ENCODE data around the gene EGFL7. TPM values are rescaled to one million over a fixed set of nuclear protein-coding genes. Genes with fewer than 3 reads are reported as not detected.
"Not testable (repeated sequence)": the region's sequence is repeated elsewhere in the genome, so short reads cannot be mapped to it uniquely, and the experiment has no call there.

Gene EGFL7
- total and polyA plus RNA-seq, 2 of the 13 experiments (the other 11 are each of a cell fraction or from before 2014, with no cell fraction given): 0.20 to 5.1 TPM

DNA sequence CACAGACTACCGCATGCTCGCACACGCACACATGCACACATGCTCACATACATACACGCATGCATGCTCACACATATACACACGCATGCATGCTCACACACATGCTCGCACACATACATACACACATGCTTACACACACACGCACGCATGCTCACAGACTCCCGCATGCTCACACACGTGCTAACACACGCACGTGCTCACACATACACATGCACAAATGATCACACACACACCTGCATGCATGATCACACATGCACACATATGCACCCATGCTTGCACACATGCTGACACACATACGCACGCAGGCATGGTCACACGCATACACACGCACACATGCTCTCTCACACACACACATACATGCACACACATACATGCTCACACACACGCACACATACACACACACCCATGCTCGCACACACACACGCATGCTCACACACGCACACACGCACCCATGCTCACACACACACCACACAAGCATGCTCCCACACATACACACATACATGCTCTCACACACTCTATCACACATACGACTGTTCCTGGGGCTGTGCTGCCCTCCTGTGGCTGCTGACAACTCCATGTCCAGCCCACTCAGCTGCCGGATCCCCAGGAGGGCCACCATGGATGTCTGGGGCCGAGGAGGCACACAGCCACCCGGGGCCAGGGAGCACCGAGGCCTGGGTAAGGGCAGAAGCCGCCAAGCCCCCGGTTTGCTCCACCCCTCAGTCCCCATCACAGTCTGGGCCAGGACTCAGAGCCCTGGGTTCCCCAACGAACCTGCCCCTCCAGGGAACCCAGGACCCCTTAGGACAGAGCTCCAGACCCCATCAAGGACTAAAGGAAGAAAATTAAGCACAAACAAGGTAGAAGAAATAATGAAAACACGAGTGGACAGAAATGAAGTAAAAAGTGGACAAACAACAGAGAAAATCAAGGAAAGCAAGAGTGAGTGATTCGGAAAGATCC is 31.4 kb upstream of the EGFL7 start (continued):
- TF ChIP-seq, protein P1, sequence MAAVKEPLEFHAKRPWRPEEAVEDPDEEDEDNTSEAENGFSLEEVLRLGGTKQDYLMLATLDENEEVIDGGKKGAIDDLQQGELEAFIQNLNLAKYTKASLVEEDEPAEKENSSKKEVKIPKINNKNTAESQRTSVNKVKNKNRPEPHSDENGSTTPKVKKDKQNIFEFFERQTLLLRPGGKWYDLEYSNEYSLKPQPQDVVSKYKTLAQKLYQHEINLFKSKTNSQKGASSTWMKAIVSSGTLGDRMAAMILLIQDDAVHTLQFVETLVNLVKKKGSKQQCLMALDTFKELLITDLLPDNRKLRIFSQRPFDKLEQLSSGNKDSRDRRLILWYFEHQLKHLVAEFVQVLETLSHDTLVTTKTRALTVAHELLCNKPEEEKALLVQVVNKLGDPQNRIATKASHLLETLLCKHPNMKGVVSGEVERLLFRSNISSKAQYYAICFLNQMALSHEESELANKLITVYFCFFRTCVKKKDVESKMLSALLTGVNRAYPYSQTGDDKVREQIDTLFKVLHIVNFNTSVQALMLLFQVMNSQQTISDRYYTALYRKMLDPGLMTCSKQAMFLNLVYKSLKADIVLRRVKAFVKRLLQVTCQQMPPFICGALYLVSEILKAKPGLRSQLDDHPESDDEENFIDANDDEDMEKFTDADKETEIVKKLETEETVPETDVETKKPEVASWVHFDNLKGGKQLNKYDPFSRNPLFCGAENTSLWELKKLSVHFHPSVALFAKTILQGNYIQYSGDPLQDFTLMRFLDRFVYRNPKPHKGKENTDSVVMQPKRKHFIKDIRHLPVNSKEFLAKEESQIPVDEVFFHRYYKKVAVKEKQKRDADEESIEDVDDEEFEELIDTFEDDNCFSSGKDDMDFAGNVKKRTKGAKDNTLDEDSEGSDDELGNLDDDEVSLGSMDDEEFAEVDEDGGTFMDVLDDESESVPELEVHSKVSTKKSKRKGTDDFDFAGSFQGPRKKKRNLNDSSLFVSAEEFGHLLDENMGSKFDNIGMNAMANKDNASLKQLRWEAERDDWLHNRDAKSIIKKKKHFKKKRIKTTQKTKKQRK (IDR thresholded peaks at IDR 0.05; ENCODE audit: low read length): no peak
- TF ChIP-seq FOSL2 (CRISPR knock-in tag; IDR thresholded peaks at IDR 0.05) (0 out of 2 replicates have a peak, but pooled peaks have one; percentile 13), NONO (IDR thresholded peaks at IDR 0.05) (no peak), NONO (CRISPR knock-in tag; conservative IDR thresholded peaks at IDR 0.05) (peak; percentile 53; the same call in 1 of the 2 replicates), MAFG (CRISPR knock-in tag; IDR thresholded peaks at IDR 0.05) (no peak), KDM2A (CRISPR knock-in tag; IDR thresholded peaks at IDR 0.05; ENCODE audit: borderline replicate concordance, low read depth) (peak; percentile 69; the same call in 1 of the 2 replicates), TBX2 (CRISPR knock-in tag; IDR thresholded peaks at IDR 0.05; ENCODE audit: borderline replicate concordance) (no peak), MIER3 (CRISPR knock-in tag; IDR thresholded peaks at IDR 0.05; ENCODE audit: borderline replicate concordance) (0 out of 2 replicates have a peak, but pooled peaks have one; percentile 22), GATAD2A (CRISPR knock-in tag; IDR thresholded peaks at IDR 0.05) (0 out of 2 replicates have a peak, but pooled peaks have one; percentile 10), ZNF335 (CRISPR knock-in tag; IDR thresholded peaks at IDR 0.05) (no peak), XRCC5 (optimal IDR thresholded peaks at IDR 0.05; ENCODE audit: low read length) (peak; percentile 48), SAP130 (CRISPR knock-in tag; IDR thresholded peaks at IDR 0.05; ENCODE audit: low read depth) (0 out of 2 replicates have a peak, but pooled peaks have one; percentile 18)
- TF ChIP-seq, protein P2, sequence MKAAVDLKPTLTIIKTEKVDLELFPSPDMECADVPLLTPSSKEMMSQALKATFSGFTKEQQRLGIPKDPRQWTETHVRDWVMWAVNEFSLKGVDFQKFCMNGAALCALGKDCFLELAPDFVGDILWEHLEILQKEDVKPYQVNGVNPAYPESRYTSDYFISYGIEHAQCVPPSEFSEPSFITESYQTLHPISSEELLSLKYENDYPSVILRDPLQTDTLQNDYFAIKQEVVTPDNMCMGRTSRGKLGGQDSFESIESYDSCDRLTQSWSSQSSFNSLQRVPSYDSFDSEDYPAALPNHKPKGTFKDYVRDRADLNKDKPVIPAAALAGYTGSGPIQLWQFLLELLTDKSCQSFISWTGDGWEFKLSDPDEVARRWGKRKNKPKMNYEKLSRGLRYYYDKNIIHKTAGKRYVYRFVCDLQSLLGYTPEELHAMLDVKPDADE (CRISPR knock-in tag; IDR thresholded peaks at IDR 0.05): no peak
- TF ChIP-seq, protein P3, sequence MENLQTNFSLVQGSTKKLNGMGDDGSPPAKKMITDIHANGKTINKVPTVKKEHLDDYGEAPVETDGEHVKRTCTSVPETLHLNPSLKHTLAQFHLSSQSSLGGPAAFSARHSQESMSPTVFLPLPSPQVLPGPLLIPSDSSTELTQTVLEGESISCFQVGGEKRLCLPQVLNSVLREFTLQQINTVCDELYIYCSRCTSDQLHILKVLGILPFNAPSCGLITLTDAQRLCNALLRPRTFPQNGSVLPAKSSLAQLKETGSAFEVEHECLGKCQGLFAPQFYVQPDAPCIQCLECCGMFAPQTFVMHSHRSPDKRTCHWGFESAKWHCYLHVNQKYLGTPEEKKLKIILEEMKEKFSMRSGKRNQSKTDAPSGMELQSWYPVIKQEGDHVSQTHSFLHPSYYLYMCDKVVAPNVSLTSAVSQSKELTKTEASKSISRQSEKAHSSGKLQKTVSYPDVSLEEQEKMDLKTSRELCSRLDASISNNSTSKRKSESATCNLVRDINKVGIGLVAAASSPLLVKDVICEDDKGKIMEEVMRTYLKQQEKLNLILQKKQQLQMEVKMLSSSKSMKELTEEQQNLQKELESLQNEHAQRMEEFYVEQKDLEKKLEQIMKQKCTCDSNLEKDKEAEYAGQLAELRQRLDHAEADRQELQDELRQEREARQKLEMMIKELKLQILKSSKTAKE (CRISPR knock-in tag; IDR thresholded peaks at IDR 0.05; ENCODE audit: borderline replicate concordance): peak; percentile 59

DNA sequence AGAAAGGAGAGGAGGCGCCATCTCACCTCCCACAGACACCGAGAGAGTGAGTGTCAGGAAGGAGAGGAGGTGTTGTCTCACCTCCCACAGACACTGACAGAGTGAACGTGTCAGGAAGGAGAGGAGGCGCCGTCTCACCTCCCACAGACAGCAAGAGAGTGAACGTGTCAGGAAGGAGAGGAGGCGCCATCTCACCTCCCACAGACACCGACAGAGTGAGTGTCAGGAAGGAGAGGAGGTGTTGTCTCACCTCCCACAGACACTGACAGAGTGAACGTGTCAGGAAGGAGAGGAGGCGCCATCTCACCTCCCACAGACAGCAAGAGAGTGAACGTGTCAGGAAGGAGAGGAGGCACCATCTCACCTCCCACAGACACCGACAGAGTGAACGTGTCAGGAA is 30.6 kb upstream of the EGFL7 start:
- peaks cover 11% of the 10 kb centered on the region; the same call in 1 of the 2 replicates for H4K20me1 ChIP-seq (ENCODE audit: insufficient read depth, low read length)
- CTCF ChIA-PET (ENCODE audit: low intra/inter-chr PET ratio, low total read pairs): interaction anchor here (0.7 to 4.2 kb wide), 2 partner anchors 10 to 144 kb away, joined by 4 to 101 read pairs; no protein-coding TSS in a partner anchor
- H3K27me3 ChIP-seq (ENCODE audit: control insufficient read depth in 1 of 2, insufficient read depth in 2 of 2, low read length in 2 of 2): peaks cover 12 to 55% of the 10 kb centered on the region in 2 experiments; a peak in 4 of 5 replicates
- POLR2A ChIA-PET; BruUV-seq (replicated peaks); H3K79me2 ChIP-seq (ENCODE audit: insufficient read depth, low read length); FAIRE-seq; H3K4me3 ChIP-seq (replicated peaks in 1 of 3; ENCODE audit: insufficient read depth in 1 of 3, low read depth in 2 of 3, low read length in 3 of 3); H3K9me3 ChIP-seq (ENCODE audit: low read length); H3K4me2 ChIP-seq (ENCODE audit: low read depth, low read length); ATAC-seq; H3K9ac ChIP-seq (ENCODE audit: insufficient read depth, low read depth, low read length); H3K27ac ChIP-seq (ENCODE audit: extremely low read length, insufficient read depth, low read length); intact Hi-C loops (cut with micrococcal nuclease; ENCODE audit: unreplicated experiment); H3K36me3 ChIP-seq (replicated peaks in 1 of 2; ENCODE audit: control insufficient read depth in 1 of 2, insufficient read depth in 2 of 2, low read length in 2 of 2); DNase-seq (ENCODE audit: low spot score); H2AFZ ChIP-seq (ENCODE audit: low read length); H3K4me1 ChIP-seq (ENCODE audit: insufficient read depth, low read length): not testable (repeated sequence)
- in situ Hi-C loops (cut with HindIII; ENCODE audit: extremely low pct_ligation_motif_present, low pct_unique_long_range_greater_than_20kb): loop anchor here (25.0 kb wide), 1 partner anchor 295 kb away; the partner anchor contains the start of gene GPSM1
- WGBS (ENCODE audit: low lambda C conversion rate): 26% methylated on average over 7 of the region's 13 CpGs

All from HepG2 (cell line).